ES-I3 (cell line): Measurements from ENCODE around the gene CLTCL1.

Experiments
- H3K36me3 ChIP-seq: 2 replicates; pipeline ENCODE4 v1.6.1; 2013; ENCODE audit warnings: mild to moderate bottlenecking, low read length, control low read depth, moderate library complexity; ENCODE audit not compliant: insufficient read depth
- H3K4me1 ChIP-seq: 2 replicates; pipeline ENCODE4 v1.6.1; 2013; ENCODE audit warnings: mild to moderate bottlenecking, control low read depth, low read length; ENCODE audit not compliant: insufficient read depth
- H3K9ac ChIP-seq: 2 replicates; pipeline ENCODE4 v1.6.1; 2013; ENCODE audit warnings: low read depth, mild to moderate bottlenecking, low read length, moderate library complexity
- H3K9me3 ChIP-seq: 2 replicates; pipeline ENCODE4 v1.6.1; 2013; ENCODE audit warnings: mild to moderate bottlenecking, low read length, moderate library complexity; ENCODE audit not compliant: control insufficient read depth, insufficient read depth

Gene CLTCL1

GRCh38 chr22:19134176-19134831 is 157.2 kb downstream of the CLTCL1 start:
- Histone ChIP-seq H3K36me3 (peaks cover 9% of the 10 kb centered on the region), H3K4me1 (no peaks in the 10 kb centered on the region), H3K9ac (no peak overlapping the region), H3K9me3 (no peaks in the 10 kb centered on the region)

GRCh38 chr22:19133561-19133960 is 158.0 kb downstream of the CLTCL1 start:
- peaks cover 9% of the 10 kb centered on the region for H3K36me3 ChIP-seq
- H3K4me1 ChIP-seq = no peaks in the 10 kb centered on the region
- no peak overlapping the region for H3K9ac ChIP-seq
- H3K9me3 ChIP-seq = no peaks in the 10 kb centered on the region

GRCh38 chr22:19132693-19133400 is 158.7 kb downstream of the CLTCL1 start:
- peaks cover 9% of the 10 kb centered on the region for H3K36me3 ChIP-seq
- H3K9me3 ChIP-seq = no peaks in the 10 kb centered on the region
- H3K9ac ChIP-seq = no peak overlapping the region
- H3K4me1 ChIP-seq = no peaks in the 10 kb centered on the region

GRCh38 chr22:19132153-19132552 is 159.4 kb downstream of the CLTCL1 start:
- no peak overlapping the region for H3K9ac ChIP-seq
- no peaks in the 10 kb centered on the region for H3K9me3 ChIP-seq
- peaks cover 9% of the 10 kb centered on the region for H3K36me3 ChIP-seq
- H3K4me1 ChIP-seq = no peaks in the 10 kb centered on the region

GRCh38 chr22:19131685-19132015 is 159.9 kb downstream of the CLTCL1 start:
- Histone ChIP-seq H3K9me3 (no peaks in the 10 kb centered on the region), H3K36me3 (peaks cover 9% of the 10 kb centered on the region), H3K4me1 (no peaks in the 10 kb centered on the region), H3K9ac (no peak overlapping the region)

- Histone ChIP-seq H3K36me3 (peaks cover 6% of the 10 kb centered on the region; the same call in 1 of the 2 replicates), H3K4me1 (no peaks in the 10 kb centered on the region), H3K9me3 (no peaks in the 10 kb centered on the region), H3K9ac (no peak within 1 kb of the TSS)
Observed at GRCh38 chr22:19130959-19131684, 160.4 kb downstream of the CLTCL1 start, which contains the start of gene TSSK2. Gene TSSK2 (plus strand): TSS chr22:19131308. CDS start chr22:19131400, 92 bp downstream.

GRCh38 chr22:19129871-19130270 is 161.6 kb downstream of the CLTCL1 start:
- Histone ChIP-seq H3K4me1 (no peaks in the 10 kb centered on the region), H3K9ac (no peak overlapping the region), H3K9me3 (no peaks in the 10 kb centered on the region), H3K36me3 (peaks cover 6% of the 10 kb centered on the region; the same call in 1 of the 2 replicates)
